Glomerular endothelial cell (primary cell): ENCODE results near the gene IL17RD. TPM values are rescaled to one million over a fixed set of nuclear protein-coding genes. Genes with fewer than 3 reads are reported as not detected.

Source experiments
- DNase-seq: peaks from one replicate; pipeline ENCODE4 v3.0.0-alpha.2; 2011; ENCODE audit warnings: low read depth, low spot score; ENCODE audit errors: extremely low read depth
- total RNA-seq: library from RNA; depleted of rRNA; stranded (reverse); fragments of >200 nt; gene quantifications from 2 replicates; pipeline ENCODE4 v1.2.3, GENCODE V29; 2015

The IL17RD gene
- total RNA-seq, 1 donor from 2014 or later, result 2.3 TPM

GRCh38 chr3:57133157-57133556, 32.0 kb downstream of the IL17RD start:
- no peak for DNase-seq

GRCh38 chr3:57132674-57133073, 32.5 kb downstream of the IL17RD start:
- DNase-seq, result no peak

- no peak for DNase-seq
Observed at GRCh38 chr3:57131210-57131588, 34.0 kb downstream of the IL17RD start.

GRCh38 chr3:57130571-57131209, 34.5 kb downstream of the IL17RD start:
- DNase-seq, result no peak

- no peak for DNase-seq
Observed at GRCh38 chr3:57128826-57129667, 36.1 kb downstream of the IL17RD start.

GRCh38 chr3:57127891-57128518, 37.1 kb downstream of the IL17RD start:
- no peak for DNase-seq

- DNase-seq, result no peak
Observed at GRCh38 chr3:57126244-57126643, 38.9 kb downstream of the IL17RD start.

- DNase-seq, result no peak
Observed at GRCh38 chr3:57120451-57121174, 44.5 kb downstream of the IL17RD start.

GRCh38 chr3:57120040-57120439, 45.1 kb downstream of the IL17RD start:
- DNase-seq, result no peak

- DNase-seq, result no peak
Observed at GRCh38 chr3:57118254-57118653, 46.9 kb downstream of the IL17RD start.

- no peak for DNase-seq
Observed at GRCh38 chr3:57116501-57116900, 48.7 kb downstream of the IL17RD start.

- DNase-seq, result no peak
Observed at GRCh38 chr3:57112206-57112605, 52.9 kb downstream of the IL17RD start.

- no peak for DNase-seq
Observed at GRCh38 chr3:57110798-57111197, 54.4 kb downstream of the IL17RD start.

GRCh38 chr3:57110214-57110613, 54.9 kb downstream of the IL17RD start:
- DNase-seq, result no peak

- no peak for DNase-seq
Observed at GRCh38 chr3:57109437-57110199, 55.5 kb downstream of the IL17RD start.

GRCh38 chr3:57108684-57109083, 56.5 kb downstream of the IL17RD start:
- DNase-seq, result no peak

GRCh38 chr3:57105585-57105984, 59.6 kb downstream of the IL17RD start:
- DNase-seq, result no peak

GRCh38 chr3:57100046-57100695, 65.0 kb downstream of the IL17RD start:
- peak; percentile 58 for DNase-seq

- no peak for DNase-seq
Observed at GRCh38 chr3:57098418-57099310, 66.5 kb downstream of the IL17RD start.
